Transverse colon (tissue), 3 donors: Measurements from ENCODE around the gene KCND1.

Experiments
- CTCF ChIP-seq, 5 experiments: fragments of 200-600 bp in 3 of 5; fragments of 450-650 bp in 2 of 5; sonication (generic) in 3 of 5; IDR thresholded peaks; 1 replicate in 2 of 5; 2 replicates in 3 of 5; pipeline ENCODE4 v1.5.1; 2016 to 2017; ENCODE audit warnings: antibody characterized with exemption in 5 of 5, inconsistent platforms in 3 of 5, mild to moderate bottlenecking in 2 of 5, moderate library complexity in 1 of 5
- POLR2A ChIP-seq: fragments of 450-650 bp; IDR thresholded peaks from one replicate; pipeline ENCODE4 v1.6.1; 2016; ENCODE audit warnings: antibody characterized with exemption, mild to moderate bottlenecking, moderate library complexity

- TF ChIP-seq CTCF (IDR thresholded peaks at IDR 0.05), result no peak
- no peak for TF ChIP-seq POLR2A
Measured at GRCh38 chrX:48976086-48976485, 4.4 kb upstream of the KCND1 start.
